LoVo (cell line): ENCODE data around the gene SPAG16.

Experiments used
- DNase-seq: peaks from one replicate; pipeline ENCODE4 v3.0.0-alpha.2; 2016; ENCODE audit warnings: low spot score

The SPAG16 gene

GRCh38 chr2:214180686-214181085 is 896.4 kb downstream of the SPAG16 start:
- no peak for DNase-seq

- DNase-seq: no peak
These were observed 900.2 kb downstream of the SPAG16 start for GRCh38 chr2:214184461-214184860.

- DNase-seq: no peak
These were observed 901.3 kb downstream of the SPAG16 start for GRCh38 chr2:214185546-214185945.

DNA sequence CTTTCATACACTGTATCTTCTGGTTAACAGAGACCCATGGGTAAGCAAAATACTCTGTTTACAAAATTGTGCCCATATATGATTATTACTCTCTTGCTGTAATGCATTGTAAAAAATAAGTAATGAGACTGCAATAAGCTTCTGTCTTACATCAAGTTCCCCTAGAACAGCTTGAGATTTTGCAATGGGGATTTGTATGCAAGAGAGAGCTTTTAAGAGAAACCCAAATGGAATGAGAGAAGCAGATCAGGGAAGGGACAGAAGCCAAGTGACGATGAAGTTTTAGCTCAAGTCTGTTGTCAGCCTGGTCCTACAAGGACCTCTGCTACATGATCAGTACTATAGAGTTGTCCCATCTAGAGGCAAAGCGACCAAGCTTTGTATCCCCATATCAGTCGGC is 908.4 kb downstream of the SPAG16 start:
- DNase-seq: no peak

- no peak for DNase-seq
These were observed 909.7 kb downstream of the SPAG16 start for GRCh38 chr2:214193943-214194342.

DNA sequence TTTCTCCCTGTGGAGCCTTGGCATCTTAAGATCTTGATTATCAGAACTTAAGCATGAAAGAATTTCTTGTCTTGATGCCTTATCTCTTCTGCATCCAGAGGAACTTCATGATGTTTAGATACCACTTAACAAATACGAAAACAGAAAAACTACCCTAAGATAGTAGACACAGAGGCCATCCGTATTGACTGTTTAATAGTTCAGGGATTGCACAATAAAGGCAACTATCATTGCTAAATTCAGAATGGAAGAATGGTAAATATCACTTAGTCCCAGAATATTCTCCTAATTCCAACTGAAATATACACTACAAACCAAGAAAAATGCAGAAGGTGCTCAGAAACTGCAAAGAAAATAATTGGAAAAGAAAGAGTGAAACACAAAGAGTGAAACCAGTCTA is 912.0 kb downstream of the SPAG16 start:
- DNase-seq: no peak

DNA sequence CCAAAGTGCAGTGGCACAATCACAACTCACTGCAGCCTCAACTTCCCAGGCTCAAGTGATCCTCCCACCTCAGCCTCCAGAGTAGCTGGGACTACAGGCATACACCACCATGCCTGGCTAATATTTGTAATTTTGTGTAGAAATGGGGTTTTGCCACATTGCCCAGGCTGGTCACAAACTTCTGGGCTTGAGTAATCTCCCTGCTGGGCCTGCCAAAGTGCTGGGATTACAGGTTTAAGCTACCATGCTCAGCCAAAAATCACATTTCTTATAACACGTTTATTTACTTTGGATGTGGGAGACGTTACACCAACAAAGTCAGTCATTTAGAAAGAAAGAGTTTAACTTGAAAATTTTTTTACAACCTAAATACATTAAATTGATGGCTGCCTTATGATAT is 917.6 kb downstream of the SPAG16 start:
- no peak for DNase-seq

DNA sequence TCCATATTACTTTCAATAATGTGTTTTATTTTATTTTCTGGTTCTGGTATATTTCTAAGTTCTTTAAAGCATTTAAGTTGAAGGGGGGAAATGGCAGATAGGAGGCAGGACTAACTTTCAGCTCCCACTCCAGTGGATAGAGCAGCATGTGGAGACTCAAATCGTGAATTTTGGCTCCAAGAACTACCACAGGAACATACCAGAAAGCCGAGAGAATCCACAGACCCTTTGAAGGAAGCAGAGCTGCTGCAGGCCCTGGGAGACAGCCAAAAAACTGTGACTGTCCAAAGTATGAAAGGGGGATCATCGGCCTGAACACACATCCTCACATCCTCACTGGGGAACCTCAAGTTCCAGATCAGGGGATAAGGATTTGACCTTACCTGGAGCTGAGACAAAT is 919.0 kb downstream of the SPAG16 start:
- DNase-seq: no peak

DNA sequence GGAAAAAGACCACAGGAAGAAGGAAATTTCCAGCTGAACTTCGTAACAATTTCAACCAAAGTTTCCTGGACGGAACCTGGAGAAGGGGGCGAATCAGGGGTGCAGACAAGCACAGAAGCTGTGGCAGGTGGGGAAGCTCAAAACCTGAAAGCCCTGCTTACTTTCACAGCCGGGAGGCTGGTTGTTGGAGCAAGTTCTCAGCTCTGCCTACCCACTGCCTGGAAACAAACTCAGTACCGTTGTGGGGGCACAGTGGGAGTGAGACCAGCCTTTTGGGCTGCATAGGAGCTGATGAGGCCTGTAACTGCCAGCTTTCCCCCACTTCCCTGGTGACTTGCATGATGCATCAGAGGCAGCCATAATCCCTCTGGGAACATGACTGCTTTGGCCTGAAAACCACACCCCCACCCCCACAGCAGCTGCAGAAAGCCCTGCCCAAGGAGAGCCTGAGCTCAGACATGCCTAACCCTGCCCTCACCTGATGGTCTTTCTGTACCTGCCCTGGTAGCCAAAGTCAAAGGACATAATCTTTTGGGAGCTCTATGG is 919.6 kb downstream of the SPAG16 start:
- DNase-seq: no peak

DNA sequence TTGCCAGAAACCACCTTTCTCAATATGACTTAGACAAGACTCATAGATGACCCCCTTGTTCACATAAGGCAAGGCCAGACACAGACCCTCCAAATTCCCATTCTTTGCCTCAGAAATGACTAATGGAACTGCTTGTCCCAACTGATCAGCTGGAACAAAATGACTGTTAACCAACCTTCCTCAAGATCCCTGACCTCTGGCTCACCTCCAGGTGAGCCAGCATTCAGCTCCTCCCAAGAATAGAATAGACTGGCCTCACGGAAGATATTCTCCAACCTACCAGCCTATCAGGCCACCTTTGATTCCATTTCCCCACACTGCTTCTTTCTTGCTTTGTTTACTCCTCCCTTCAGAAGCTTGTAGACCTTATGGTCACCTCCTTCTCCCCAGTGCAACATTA is 930.8 kb downstream of the SPAG16 start:
- no peak for DNase-seq

DNA sequence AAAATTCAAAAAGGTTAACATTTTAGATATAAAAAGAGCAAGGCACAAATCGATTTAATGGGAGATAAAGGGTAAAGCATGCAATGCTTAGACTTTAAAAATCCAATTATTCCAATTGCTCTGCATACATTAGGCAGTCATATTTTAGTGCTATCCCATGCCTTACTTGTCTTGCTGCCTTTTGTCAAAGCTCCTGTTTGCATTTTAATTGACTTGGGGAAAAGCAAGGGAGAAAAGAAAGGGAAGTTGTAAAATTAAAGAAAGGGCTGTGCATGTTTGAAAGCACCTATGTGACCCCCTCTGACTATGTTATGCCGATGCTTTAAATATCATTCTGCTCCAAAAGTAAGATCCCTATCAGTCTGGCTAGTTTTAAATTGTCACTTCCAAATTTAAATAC is 932.9 kb downstream of the SPAG16 start:
- DNase-seq: no peak

GRCh38 chr2:214217599-214217998 is 933.3 kb downstream of the SPAG16 start:
- no peak for DNase-seq

GRCh38 chr2:214220251-214220650 is 936.0 kb downstream of the SPAG16 start:
- no peak for DNase-seq

DNA sequence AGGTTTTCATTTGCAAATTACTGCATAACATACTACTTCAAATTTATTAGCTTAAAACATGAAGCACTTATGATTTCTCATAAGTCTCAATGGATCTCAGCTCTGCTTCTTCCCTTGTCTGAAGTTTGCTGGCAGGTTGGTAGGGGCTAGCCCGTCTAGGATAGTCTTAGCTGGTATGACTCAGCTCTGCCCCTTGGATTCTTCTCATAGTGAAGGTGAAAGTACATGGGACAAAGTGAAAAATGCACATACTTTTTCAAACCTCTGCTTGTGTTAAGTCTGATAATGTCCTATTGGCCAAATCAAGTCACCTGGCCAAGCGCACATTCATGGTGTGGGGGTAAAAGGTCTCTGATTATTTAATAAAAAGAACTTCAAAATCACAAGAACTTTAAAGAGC is 941.8 kb downstream of the SPAG16 start:
- DNase-seq: no peak

GRCh38 chr2:214232271-214232670 is 948.0 kb downstream of the SPAG16 start:
- no peak for DNase-seq

DNA sequence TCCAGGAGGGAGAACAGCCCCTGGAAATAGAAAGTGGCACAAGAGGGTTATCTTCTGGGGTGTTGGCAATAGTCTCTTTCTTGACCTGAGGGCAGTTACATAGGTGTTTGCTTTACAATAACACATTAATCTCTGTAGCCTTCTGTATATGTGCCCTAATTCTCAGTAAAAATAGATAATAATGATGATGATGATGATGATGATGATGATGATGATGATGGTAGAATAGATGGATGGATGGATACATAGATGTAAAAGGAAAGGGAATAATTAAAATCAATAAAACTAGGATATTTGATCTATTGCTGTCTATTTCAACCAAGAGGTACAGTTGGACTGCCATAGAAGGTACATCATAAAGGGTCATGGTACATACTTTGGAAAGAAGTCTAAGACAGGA is 948.9 kb downstream of the SPAG16 start:
- DNase-seq: no peak

- DNase-seq: no peak
These were observed 958.5 kb downstream of the SPAG16 start for GRCh38 chr2:214242797-214243196.

GRCh38 chr2:214244847-214245246 is 960.6 kb downstream of the SPAG16 start:
- DNase-seq: no peak

- DNase-seq: no peak
These were observed 962.2 kb downstream of the SPAG16 start for GRCh38 chr2:214246417-214246816.

DNA sequence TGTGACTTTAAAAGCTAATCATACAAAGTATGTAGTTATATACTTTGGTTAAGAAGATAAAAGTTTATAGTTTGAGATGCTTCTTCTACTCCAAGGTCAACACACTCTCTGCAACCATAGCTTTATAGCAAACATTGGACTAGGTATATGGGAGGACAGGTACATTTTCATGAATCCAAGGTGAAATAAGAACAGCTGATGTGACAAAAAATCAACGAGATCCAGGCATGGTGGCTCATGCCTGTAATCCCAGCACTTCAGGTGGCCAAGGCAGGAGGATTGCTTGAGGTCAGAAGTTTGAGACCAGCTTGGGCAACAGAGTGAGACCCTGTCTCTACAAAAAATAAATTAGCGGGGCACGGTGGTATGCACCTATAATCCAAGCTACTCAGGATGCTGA is 963.3 kb downstream of the SPAG16 start:
- DNase-seq: no peak

DNA sequence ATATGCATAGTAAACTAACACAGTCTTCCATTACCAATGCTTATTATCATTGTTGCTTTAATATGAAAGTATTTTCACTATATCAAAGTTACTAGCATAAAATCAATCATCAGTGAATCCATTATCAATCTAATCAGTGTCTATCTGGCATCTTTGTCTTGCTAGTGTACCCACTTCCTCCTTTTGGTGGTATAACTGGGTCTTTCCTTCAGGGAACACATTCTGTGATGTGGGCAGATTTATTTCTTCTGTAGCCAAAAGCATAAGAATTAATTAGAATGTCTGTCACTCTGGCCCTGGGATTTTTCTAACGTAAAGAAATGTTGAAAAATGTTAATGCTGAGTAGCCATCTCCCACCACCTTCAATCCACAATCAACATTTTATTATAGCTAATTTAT is 970.8 kb downstream of the SPAG16 start:
- no peak for DNase-seq

GRCh38 chr2:214261683-214262082 is 977.4 kb downstream of the SPAG16 start:
- DNase-seq: no peak

DNA sequence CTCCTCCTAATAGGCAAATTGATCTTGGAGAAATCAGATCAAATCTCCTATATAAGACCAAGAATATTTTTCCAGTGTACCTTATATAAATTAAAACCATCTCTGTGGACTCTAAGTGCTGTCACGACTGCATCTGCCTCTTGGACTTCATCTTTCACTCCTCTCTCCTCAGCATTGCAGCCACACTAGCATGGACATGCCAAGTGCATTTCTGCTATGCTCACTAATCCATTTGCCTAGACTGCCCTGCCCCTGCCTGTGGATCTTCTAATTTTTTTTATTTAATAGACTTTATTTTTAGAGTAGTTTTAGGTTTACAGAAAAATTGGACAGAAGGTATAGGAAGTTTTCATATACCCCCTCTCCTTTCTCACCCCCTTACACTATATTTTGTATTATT is 979.9 kb downstream of the SPAG16 start:
- DNase-seq: no peak

GRCh38 chr2:214265991-214266489 is 981.8 kb downstream of the SPAG16 start:
- no peak for DNase-seq

GRCh38 chr2:214277880-214278279 is 993.6 kb downstream of the SPAG16 start:
- DNase-seq: no peak
